Ectodermal cell (in vitro differentiated cells): ENCODE results near the gene UBE2E2.

Experiments used
- H3K27ac ChIP-seq: 2 replicates; pipeline ENCODE4 v1.7.0; 2013; ENCODE audit warnings: mild to moderate bottlenecking, low read depth, low read length; ENCODE audit not compliant: insufficient read depth, poor library complexity, severe bottlenecking
- H3K27me3 ChIP-seq: 2 replicates; pipeline ENCODE4 v1.7.0; 2013; ENCODE audit warnings: mild to moderate bottlenecking, low read length; ENCODE audit not compliant: insufficient read depth, control insufficient read depth, poor library complexity, severe bottlenecking
- H3K36me3 ChIP-seq: one replicate; pipeline ENCODE4 v1.7.0; 2013; ENCODE audit warnings: low read length; ENCODE audit not compliant: control insufficient read depth, insufficient read depth
- H3K4me1 ChIP-seq: one replicate; pipeline ENCODE4 v1.7.0; 2013; ENCODE audit warnings: low read length; ENCODE audit not compliant: control insufficient read depth, insufficient read depth
- H3K4me3 ChIP-seq: 2 replicates; pipeline ENCODE4 v1.7.0; 2013; ENCODE audit warnings: low read depth, low read length, control low read depth; ENCODE audit not compliant: insufficient read depth
- H3K9me3 ChIP-seq: 2 replicates; pipeline ENCODE4 v1.7.0; 2013; ENCODE audit warnings: mild to moderate bottlenecking, low read length, moderate library complexity; ENCODE audit not compliant: control insufficient read depth
- WGBS, 2 experiments: methylation state at CpG; one replicate each; pipeline ENCODE4 v1.1.7; 2013; ENCODE audit warnings: missing lambda C conversion rate in 2 of 2; 5-methylcytosine and 5-hydroxymethylcytosine counted together

The UBE2E2 gene

GRCh38 chr3:23444386-23444785 is 241.3 kb downstream of the UBE2E2 start:
- 94 to 97% methylated on average over 1 of the region's 1 CpG for WGBS, 2 experiments
- H3K9me3 ChIP-seq = no peaks in the 10 kb centered on the region
- H3K36me3 ChIP-seq = no peaks in the 10 kb centered on the region
- no peaks in the 10 kb centered on the region for H3K4me1 ChIP-seq
- no peak overlapping the region for H3K4me3 ChIP-seq
- no peaks in the 10 kb centered on the region for H3K27me3 ChIP-seq
- H3K27ac ChIP-seq = no peak overlapping the region

GRCh38 chr3:23446301-23446700 is 243.2 kb downstream of the UBE2E2 start:
- H3K9me3 ChIP-seq = no peaks in the 10 kb centered on the region
- no peaks in the 10 kb centered on the region for H3K36me3 ChIP-seq
- no peaks in the 10 kb centered on the region for H3K4me1 ChIP-seq
- no peaks in the 10 kb centered on the region for H3K27me3 ChIP-seq
- no peak overlapping the region for H3K4me3 ChIP-seq
- no peak overlapping the region for H3K27ac ChIP-seq
- WGBS, 2 experiments = 95% methylated on average over 3 of the region's 3 CpGs

GRCh38 chr3:23448998-23449537 is 245.9 kb downstream of the UBE2E2 start:
- no peaks in the 10 kb centered on the region for H3K27me3 ChIP-seq
- H3K36me3 ChIP-seq = no peaks in the 10 kb centered on the region
- no peaks in the 10 kb centered on the region for H3K9me3 ChIP-seq
- H3K27ac ChIP-seq = no peak overlapping the region
- H3K4me3 ChIP-seq = no peak overlapping the region
- no peaks in the 10 kb centered on the region for H3K4me1 ChIP-seq
- 88 to 100% methylated on average over 1 of the region's 2 CpGs for WGBS, 2 experiments

- Histone ChIP-seq H3K27me3 (no peaks in the 10 kb centered on the region), H3K9me3 (no peaks in the 10 kb centered on the region), H3K27ac (no peak overlapping the region), H3K4me3 (no peak overlapping the region), H3K4me1 (no peaks in the 10 kb centered on the region), H3K36me3 (no peaks in the 10 kb centered on the region)
- WGBS, 2 experiments = 92% methylated on average over 2 of the region's 2 CpGs; no CpG with 5 or more reads in 1 of the 2 experiments
These were observed 246.9 kb downstream of the UBE2E2 start for GRCh38 chr3:23450051-23450450.

- no peaks in the 10 kb centered on the region for H3K36me3 ChIP-seq
- no peaks in the 10 kb centered on the region for H3K27me3 ChIP-seq
- H3K4me1 ChIP-seq = no peaks in the 10 kb centered on the region
- H3K27ac ChIP-seq = no peak overlapping the region
- no peaks in the 10 kb centered on the region for H3K9me3 ChIP-seq
- WGBS, 2 experiments = 100% methylated on average over 1 of the region's 2 CpGs; no CpG with 5 or more reads in 1 of the 2 experiments
- H3K4me3 ChIP-seq = no peak overlapping the region
These were observed 247.7 kb downstream of the UBE2E2 start for GRCh38 chr3:23450806-23451205.

GRCh38 chr3:23452408-23452807 is 249.3 kb downstream of the UBE2E2 start:
- H3K27me3 ChIP-seq = no peaks in the 10 kb centered on the region
- no peaks in the 10 kb centered on the region for H3K9me3 ChIP-seq
- no peak overlapping the region for H3K4me3 ChIP-seq
- H3K27ac ChIP-seq = no peak overlapping the region
- no peaks in the 10 kb centered on the region for H3K36me3 ChIP-seq
- H3K4me1 ChIP-seq = no peaks in the 10 kb centered on the region
- WGBS, 2 experiments = 94 to 100% methylated on average over 1 of the region's 1 CpG

- H3K36me3 ChIP-seq = no peaks in the 10 kb centered on the region
- no peaks in the 10 kb centered on the region for H3K9me3 ChIP-seq
- no peaks in the 10 kb centered on the region for H3K4me1 ChIP-seq
- WGBS, 2 experiments = 80 to 95% methylated on average over 3 of the region's 3 CpGs
- H3K4me3 ChIP-seq = no peak overlapping the region
- H3K27ac ChIP-seq = no peak overlapping the region
- no peaks in the 10 kb centered on the region for H3K27me3 ChIP-seq
These were observed 252.0 kb downstream of the UBE2E2 start for GRCh38 chr3:23455084-23455483.

GRCh38 chr3:23455775-23456174 is 252.6 kb downstream of the UBE2E2 start:
- no peaks in the 10 kb centered on the region for H3K4me1 ChIP-seq
- no peak overlapping the region for H3K4me3 ChIP-seq
- H3K36me3 ChIP-seq = no peaks in the 10 kb centered on the region
- H3K27ac ChIP-seq = no peak overlapping the region
- H3K9me3 ChIP-seq = no peaks in the 10 kb centered on the region
- H3K27me3 ChIP-seq = no peaks in the 10 kb centered on the region
- 88 to 91% methylated on average over 2 of the region's 2 CpGs for WGBS, 2 experiments

- H3K4me1 ChIP-seq = no peaks in the 10 kb centered on the region
- no peaks in the 10 kb centered on the region for H3K36me3 ChIP-seq
- 92% methylated on average over 2 of the region's 2 CpGs; no CpG with 5 or more reads in 1 of the 2 experiments for WGBS, 2 experiments
- H3K4me3 ChIP-seq = no peak overlapping the region
- H3K27ac ChIP-seq = no peak overlapping the region
- no peaks in the 10 kb centered on the region for H3K9me3 ChIP-seq
- no peaks in the 10 kb centered on the region for H3K27me3 ChIP-seq
These were observed 254.6 kb downstream of the UBE2E2 start for GRCh38 chr3:23457697-23458096.

GRCh38 chr3:23459465-23459864 is 256.3 kb downstream of the UBE2E2 start:
- Histone ChIP-seq H3K27ac (no peak overlapping the region), H3K4me1 (no peaks in the 10 kb centered on the region), H3K36me3 (no peaks in the 10 kb centered on the region), H3K9me3 (no peaks in the 10 kb centered on the region), H3K4me3 (no peak overlapping the region), H3K27me3 (no peaks in the 10 kb centered on the region)
- WGBS, 2 experiments = 83% methylated on average over 3 of the region's 3 CpGs
